GM06990 (cell line): ENCODE measurements around the gene ALOX12B.
A peak's percentile ranks its signal among the peaks of the same experiment; 100 is the strongest.

Experiments used
- DNase-seq: peaks from one replicate; pipeline ENCODE4 v3.0.0-alpha.2; 2011; ENCODE audit not compliant: insufficient read length; ENCODE audit errors: extremely low read depth
- H3K27me3 ChIP-seq: replicated peaks from 2 replicates; pipeline ENCODE4 v1.6.0; 2011; ENCODE audit warnings: low read length; ENCODE audit not compliant: control insufficient read depth, insufficient read depth
- H3K36me3 ChIP-seq: 2 replicates; pipeline ENCODE4 v1.5.1; 2011; ENCODE audit warnings: low read length; ENCODE audit not compliant: control insufficient read depth, insufficient read depth
- H3K4me3 ChIP-seq: replicated peaks from 2 replicates; pipeline ENCODE4 v1.5.1; 2011; ENCODE audit warnings: low read depth, mild to moderate bottlenecking, control low read depth, low read length
- CTCF ChIP-seq: IDR thresholded peaks from 2 replicates; pipeline ENCODE4 v1.5.1; 2011; ENCODE audit warnings: low read length, control low read depth, mild to moderate bottlenecking, inconsistent platforms; ENCODE audit not compliant: insufficient read depth, poor library complexity, severe bottlenecking

Gene ALOX12B

GRCh38 chr17:8095361-8095760, 7.8 kb upstream of the ALOX12B start:
- no peak for DNase-seq

GRCh38 chr17:8091033-8091687, 3.6 kb upstream of the ALOX12B start:
- H3K4me3 ChIP-seq, result no peak overlapping the region
- peak; percentile 63 for DNase-seq

More at GRCh38 chr17:8095361-8095760, 7.8 kb upstream of the ALOX12B start:
- no peak for TF ChIP-seq CTCF
- Histone ChIP-seq H3K4me3 (no peak overlapping the region), H3K36me3 (no peaks in the 10 kb centered on the region), H3K27me3 (no peaks in the 10 kb centered on the region; the same call in 1 of the 2 replicates)

GRCh38 chr17:8089728-8090127, 2.2 kb upstream of the ALOX12B start:
- TF ChIP-seq CTCF, result no peak
- no peaks in the 10 kb centered on the region; the same call in 1 of the 2 replicates for H3K27me3 ChIP-seq
- no peaks in the 10 kb centered on the region for H3K36me3 ChIP-seq
- H3K4me3 ChIP-seq, result no peak overlapping the region
- no peak for DNase-seq

More at GRCh38 chr17:8091033-8091687, 3.6 kb upstream of the ALOX12B start:
- Histone ChIP-seq H3K36me3 (no peaks in the 10 kb centered on the region), H3K27me3 (no peaks in the 10 kb centered on the region; the same call in 1 of the 2 replicates)
- no peak for TF ChIP-seq CTCF

- no peak for TF ChIP-seq CTCF
Measured at GRCh38 chr17:8087952-8088230, 375 bp upstream of the ALOX12B start.

GRCh38 chr17:8084250-8084649, 3.3 kb downstream of the ALOX12B start:
- peaks cover 1% of the 10 kb centered on the region; the same call in 1 of the 2 replicates for H3K27me3 ChIP-seq
- TF ChIP-seq CTCF, result no peak
- no peaks in the 10 kb centered on the region for H3K36me3 ChIP-seq
- no peak overlapping the region for H3K4me3 ChIP-seq
- no peak for DNase-seq

More at GRCh38 chr17:8087952-8088230, 375 bp upstream of the ALOX12B start:
- H3K4me3 ChIP-seq, result no peak overlapping the region
- H3K27me3 ChIP-seq, result peaks cover 1% of the 10 kb centered on the region; the same call in 1 of the 2 replicates
- DNase-seq, result no peak
- H3K36me3 ChIP-seq, result no peaks in the 10 kb centered on the region

GRCh38 chr17:8082292-8082691, 5.2 kb downstream of the ALOX12B start:
- no peaks in the 10 kb centered on the region for H3K36me3 ChIP-seq
- no peak for TF ChIP-seq CTCF
- peaks cover 5% of the 10 kb centered on the region for H3K27me3 ChIP-seq
- no peak for DNase-seq
- no peak overlapping the region for H3K4me3 ChIP-seq
